Measurements from ENCODE around the gene BICD1.

GRCh38 chr12:32233568-32233967 is 126.9 kb downstream of the BICD1 start:
- TF ChIP-seq CTCF (conservative IDR thresholded peaks at IDR 0.05 in 1 of 2, IDR thresholded peaks at IDR 0.05 in 1 of 2; ENCODE audit: low read depth in 1 of 2, low read length in 2 of 2) = no peak
- TF ChIP-seq EZH2 (IDR thresholded peaks at IDR 0.05; ENCODE audit: low read length, missing control alignments) = no peak
